Endothelial cell of umbilical vein (primary cell): Measurements from ENCODE around the gene DIS3L2. TPM values are rescaled to one million over a fixed set of nuclear protein-coding genes. Genes with fewer than 3 reads are reported as not detected.

Experiments used
- BruUV-seq: library from RNA; stranded (reverse); fragments of 400-500 nt; replicated peaks from 2 replicates; lab custom pipeline; 2021; lab: Mats Ljungman, UMichigan
- CTCF ChIA-PET: fragments of 300-600, 350-600 bp; sonication (Branson Sonifier 250); formaldehyde crosslinking; loops from one replicate; lab custom pipeline; 2021; ENCODE audit warnings: antibody characterized with exemption, inconsistent platforms; lab: Charles Lee
- POLR2A ChIA-PET: fragments of 300-600, 350-600 bp; sonication (Branson Sonifier 250); formaldehyde crosslinking; loops from one replicate; lab custom pipeline; 2021; ENCODE audit warnings: antibody characterized with exemption, inconsistent platforms; lab: Charles Lee
- DNase-seq: peaks from one replicate; pipeline ENCODE4 v3.0.0-alpha.2; 2011; ENCODE audit warnings: low read depth, low spot score
- FAIRE-seq: peaks from 2 replicates; lab custom pipeline; 2011; peaks lifted over from hg19 to GRCh38; lab: Jason Lieb, UNC
- H2AFZ ChIP-seq: 2 replicates; pipeline ENCODE4 v1.6.0; 2012; ENCODE audit warnings: low read depth, low read length, control low read depth, inconsistent platforms
- H3K27ac ChIP-seq: 2 replicates; pipeline ENCODE4 v1.5.1; 2011; ENCODE audit warnings: low read depth, mild to moderate bottlenecking, control low read depth, low read length, moderate library complexity; ENCODE audit not compliant: insufficient read depth
- H3K27me3 ChIP-seq, 2 experiments: 2 replicates each; pipeline versions ENCODE4 v1.6.0 to v1.6.1; 2011; ENCODE audit warnings: low read length in 2 of 2, mixed read lengths in 1 of 2; ENCODE audit not compliant: control insufficient read depth in 2 of 2, insufficient read depth in 2 of 2
- H3K36me3 ChIP-seq, 2 experiments: 2 replicates in 1 of 2; 3 replicates in 1 of 2; pipeline ENCODE4 v1.5.1; 2011; ENCODE audit warnings: low read length in 2 of 2, mild to moderate bottlenecking in 1 of 2, moderate library complexity in 1 of 2; ENCODE audit not compliant: control insufficient read depth in 2 of 2, insufficient read depth in 2 of 2; ENCODE audit errors: extremely low read depth in 1 of 2
- H3K4me1 ChIP-seq: 3 replicates; pipeline ENCODE4 v1.5.1; 2011; ENCODE audit warnings: mild to moderate bottlenecking, low read length; ENCODE audit not compliant: control insufficient read depth, insufficient read depth; ENCODE audit errors: extremely low read depth
- H3K4me2 ChIP-seq: 2 replicates; pipeline ENCODE4 v1.6.1; 2011; ENCODE audit warnings: low read length, control low read depth, mixed read lengths; ENCODE audit not compliant: insufficient read depth
- H3K4me3 ChIP-seq, 3 experiments: fragments of 200-600 bp in 1 of 3; sonication (generic), shearing (Covaris generic) in 1 of 3; replicated peaks in 1 of 3; 2 replicates each; pipeline ENCODE4 v1.5.1; 2011 to 2016; ENCODE audit warnings: control low read depth in 3 of 3, low read length in 3 of 3, mild to moderate bottlenecking in 2 of 3, inconsistent platforms in 1 of 3, low read depth in 1 of 3, moderate library complexity in 1 of 3; ENCODE audit not compliant: insufficient read depth in 1 of 3
- H3K79me2 ChIP-seq: 2 replicates; pipeline ENCODE4 v1.6.0; 2012; ENCODE audit warnings: low read length, inconsistent platforms; ENCODE audit not compliant: control insufficient read depth, insufficient read depth
- H3K9ac ChIP-seq: replicated peaks from 2 replicates; pipeline ENCODE3; 2011; ENCODE audit warnings: low read length, control low read depth; ENCODE audit not compliant: insufficient read depth; ENCODE audit errors: extremely low read depth
- H3K9me1 ChIP-seq: replicated peaks from 3 replicates; pipeline ENCODE4 v1.6.0; 2011; ENCODE audit warnings: mild to moderate bottlenecking, low read length; ENCODE audit not compliant: control insufficient read depth, insufficient read depth; ENCODE audit errors: extremely low read depth
- H3K9me3 ChIP-seq: replicated peaks from 2 replicates; pipeline ENCODE4 v1.5.1; 2012; ENCODE audit warnings: low read length, inconsistent platforms; ENCODE audit not compliant: control insufficient read depth, insufficient read depth
- H4K20me1 ChIP-seq: replicated peaks from 2 replicates; pipeline ENCODE3; 2011; ENCODE audit warnings: mild to moderate bottlenecking, low read length; ENCODE audit not compliant: control insufficient read depth, insufficient read depth; ENCODE audit errors: extremely low read depth
- EZH2 ChIP-seq: IDR thresholded peaks from 2 replicates; pipeline ENCODE4 v1.6.1; 2012; ENCODE audit warnings: borderline replicate concordance, low read depth, mild to moderate bottlenecking, moderate library complexity, low read length, inconsistent platforms; ENCODE audit not compliant: severe bottlenecking
- FOS ChIP-seq: IDR thresholded peaks from 2 replicates; pipeline ENCODE4 v1.6.1; 2011; ENCODE audit warnings: mild to moderate bottlenecking, low read length, moderate library complexity, borderline replicate concordance; ENCODE audit not compliant: insufficient read depth
- GATA2 ChIP-seq: IDR thresholded peaks from 2 replicates; pipeline ENCODE4 v1.7.0; 2011; ENCODE audit warnings: low read depth, mild to moderate bottlenecking, moderate library complexity, mixed read lengths, low read length; ENCODE audit not compliant: insufficient read length, insufficient read depth
- JUN ChIP-seq: IDR thresholded peaks from 2 replicates; pipeline ENCODE4 v1.6.1; 2011; ENCODE audit warnings: borderline replicate concordance, low read depth; ENCODE audit not compliant: insufficient read length, insufficient read depth
- MYC ChIP-seq: IDR thresholded peaks from one replicate; pipeline ENCODE4 v1.6.1; 2011; ENCODE audit warnings: mild to moderate bottlenecking, low read depth, low read length
- POLR2AphosphoS5 ChIP-seq: IDR thresholded peaks from 2 replicates; pipeline ENCODE4 v1.6.1; 2012; ENCODE audit warnings: low read depth, mild to moderate bottlenecking, control low read depth, low read length, moderate library complexity; ENCODE audit not compliant: insufficient read depth
- dilution Hi-C: fragments of 300-500 bp; cut with MboI; formaldehyde crosslinking; loops from one replicate; pipeline ENCODE4 v1.15.0; 2019; ENCODE audit warnings: low sequenced_read_pairs; ENCODE audit not compliant: extremely low pct_ligation_motif_present
- intact Hi-C: fragments of 100-400 bp; cut with micrococcal nuclease; formaldehyde crosslinking; loops from one replicate; pipeline ENCODE4 v1.10.0; 2022
- polyA plus RNA-seq, 4 experiments: library from polyadenylated mRNA; depleted of rRNA in 3 of 4; stranded (reverse) in 3 of 4; unstranded in 1 of 4; fragments of >200 nt; gene quantifications; 2 replicates each; pipeline versions ENCODE4 v1.2.1 to v1.2.3, GENCODE V29; 2011 to 2012; ENCODE audit warnings: missing spikeins in 1 of 4
- total RNA-seq: library from RNA; stranded (reverse); gene quantifications from 2 replicates; pipeline ENCODE4 v1.2.3, GENCODE V29; 2021
- TF ChIP-seq, protein P1 (sequence below), 2 donors: IDR thresholded peaks; 1 replicate in 1 of 2; 2 replicates in 1 of 2; pipeline ENCODE4 v1.5.1; 2011; ENCODE audit warnings: low read length in 2 of 2, mild to moderate bottlenecking in 2 of 2, moderate library complexity in 2 of 2, control low read depth in 1 of 2, inconsistent platforms in 1 of 2, low read depth in 1 of 2; ENCODE audit not compliant: insufficient read depth in 1 of 2; ENCODE audit errors: extremely low read depth in 1 of 2
- TF ChIP-seq, protein P2 (sequence below): IDR thresholded peaks from 2 replicates; pipeline ENCODE4 v1.6.1; 2011; ENCODE audit not compliant: insufficient read depth, insufficient read length

The DIS3L2 gene
- total and polyA plus RNA-seq, 2 donors (not counting 3 experiments of a cell fraction or from before 2014, with no cell fraction given): 14.6 to 31.2 TPM

DNA sequence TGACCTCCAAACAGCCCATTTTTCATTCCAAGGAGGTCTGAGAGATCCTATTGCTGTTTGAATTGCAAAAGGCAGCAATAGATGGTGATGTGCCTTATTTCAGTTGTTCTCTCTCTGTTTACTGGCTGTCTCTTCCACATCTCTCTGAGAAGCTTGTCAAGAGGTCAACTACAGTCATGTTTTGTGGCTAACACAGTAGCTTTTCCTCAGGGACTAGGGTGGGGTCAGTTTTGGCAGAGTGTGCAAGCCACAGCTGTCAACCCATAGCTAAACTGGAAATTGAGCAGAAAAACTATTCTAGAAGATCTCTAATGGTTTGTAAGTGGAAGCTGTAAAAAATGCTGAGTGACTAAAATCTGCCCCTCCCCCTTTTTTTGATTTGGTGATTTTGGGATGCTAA lies 67.1 kb downstream of the DIS3L2 start:
- Histone ChIP-seq H2AFZ (no peak overlapping the region), H4K20me1 (no peaks in the 10 kb centered on the region), H3K27ac (no peak overlapping the region), H3K4me2 (no peak overlapping the region), H3K9ac (no peak overlapping the region), H3K9me3 (no peaks in the 10 kb centered on the region), H3K4me1 (no peaks in the 10 kb centered on the region), H3K27me3 (no peaks in the 10 kb centered on the region), H3K9me1 (no peaks in the 10 kb centered on the region), H3K4me3 (no peak overlapping the region), H3K79me2 (no peaks in the 10 kb centered on the region), H3K36me3 (no peaks in the 10 kb centered on the region)
- DNase-seq (no peak), FAIRE-seq (no peak)
- dilution Hi-C loops (no loop called here), intact Hi-C loops (no loop called here)
- CTCF ChIA-PET: interaction anchor here (0.9 to 1.9 kb wide), 4 partner anchors 11 to 51 kb away, joined by 3 to 5 read pairs (median 4); no protein-coding TSS in a partner anchor
- POLR2A ChIA-PET: no interaction called here
- BruUV-seq: no TSS peak
- TF ChIP-seq, protein P1, sequence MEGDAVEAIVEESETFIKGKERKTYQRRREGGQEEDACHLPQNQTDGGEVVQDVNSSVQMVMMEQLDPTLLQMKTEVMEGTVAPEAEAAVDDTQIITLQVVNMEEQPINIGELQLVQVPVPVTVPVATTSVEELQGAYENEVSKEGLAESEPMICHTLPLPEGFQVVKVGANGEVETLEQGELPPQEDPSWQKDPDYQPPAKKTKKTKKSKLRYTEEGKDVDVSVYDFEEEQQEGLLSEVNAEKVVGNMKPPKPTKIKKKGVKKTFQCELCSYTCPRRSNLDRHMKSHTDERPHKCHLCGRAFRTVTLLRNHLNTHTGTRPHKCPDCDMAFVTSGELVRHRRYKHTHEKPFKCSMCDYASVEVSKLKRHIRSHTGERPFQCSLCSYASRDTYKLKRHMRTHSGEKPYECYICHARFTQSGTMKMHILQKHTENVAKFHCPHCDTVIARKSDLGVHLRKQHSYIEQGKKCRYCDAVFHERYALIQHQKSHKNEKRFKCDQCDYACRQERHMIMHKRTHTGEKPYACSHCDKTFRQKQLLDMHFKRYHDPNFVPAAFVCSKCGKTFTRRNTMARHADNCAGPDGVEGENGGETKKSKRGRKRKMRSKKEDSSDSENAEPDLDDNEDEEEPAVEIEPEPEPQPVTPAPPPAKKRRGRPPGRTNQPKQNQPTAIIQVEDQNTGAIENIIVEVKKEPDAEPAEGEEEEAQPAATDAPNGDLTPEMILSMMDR (IDR thresholded peaks at IDR 0.05; ENCODE audit: extremely low read depth in 1 of 2, insufficient read depth in 1 of 2, low read depth in 1 of 2, low read length in 2 of 2): no peak
- TF ChIP-seq FOS (no peak), EZH2 (no peak), JUN (no peak), POLR2AphosphoS5 (no peak), GATA2 (no peak), MYC (no peak)
- TF ChIP-seq, protein P2, sequence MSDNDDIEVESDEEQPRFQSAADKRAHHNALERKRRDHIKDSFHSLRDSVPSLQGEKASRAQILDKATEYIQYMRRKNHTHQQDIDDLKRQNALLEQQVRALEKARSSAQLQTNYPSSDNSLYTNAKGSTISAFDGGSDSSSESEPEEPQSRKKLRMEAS: no peak
